Urinary bladder (tissue), 4 donors: ENCODE data around the gene ADCYAP1R1. TPM values are rescaled to one million over a fixed set of nuclear protein-coding genes. Genes with fewer than 3 reads are reported as not detected.

ENCODE experiments used
- DNase-seq: peaks from one replicate; pipeline ENCODE4 v3.0.0-alpha.2; 2015; ENCODE audit errors: extremely low spot score
- H3K27ac ChIP-seq: one replicate; pipeline ENCODE4 v1.5.1; 2013; ENCODE audit warnings: low read depth, mild to moderate bottlenecking, moderate library complexity
- H3K36me3 ChIP-seq: one replicate; pipeline ENCODE4 v1.6.1; 2013; ENCODE audit warnings: mild to moderate bottlenecking, moderate library complexity; ENCODE audit not compliant: insufficient read depth
- H3K4me1 ChIP-seq: one replicate; pipeline ENCODE4 v1.6.1; 2013; ENCODE audit warnings: mild to moderate bottlenecking, moderate library complexity; ENCODE audit not compliant: insufficient read depth
- H3K4me3 ChIP-seq: one replicate; pipeline ENCODE4 v1.5.1; 2013; ENCODE audit warnings: low read depth, low read length
- WGBS: extraction: QIAGEN DNeasy Blood & Tissue Kit; methylation state at CpG from one replicate; pipeline ENCODE4 v1.1.7; 2013; 5-methylcytosine and 5-hydroxymethylcytosine counted together
- polyA plus RNA-seq: library from polyadenylated mRNA; stranded (reverse); fragments of 200-250 nt; gene quantifications from one replicate; pipeline ENCODE4 v1.2.3, GENCODE V29; 2013
- total RNA-seq: library from RNA; depleted of rRNA; stranded (reverse); fragments of >200 nt; gene quantifications from one replicate; pipeline ENCODE4 v1.2.3, GENCODE V29; 2014
- donor health status: healthy with polysubstance abuse.
- donor health status: healthy.

Gene ADCYAP1R1
- total and polyA plus RNA-seq, 2 donors, result 4.5 to 4.9 TPM

GRCh38 chr7:31104361-31105255 is 52.5 kb downstream of the ADCYAP1R1 start:
- no peak overlapping the region for H3K4me3 ChIP-seq
- no peak overlapping the region for H3K27ac ChIP-seq
- no peaks in the 10 kb centered on the region for H3K4me1 ChIP-seq
- 78% methylated on average over 8 of the region's 8 CpGs for WGBS
- H3K36me3 ChIP-seq, result no peaks in the 10 kb centered on the region
- DNase-seq, result no peak

GRCh38 chr7:31105256-31105950 is 53.3 kb downstream of the ADCYAP1R1 start:
- WGBS, result 86% methylated on average over 7 of the region's 7 CpGs
- Histone ChIP-seq H3K4me1 (no peaks in the 10 kb centered on the region), H3K36me3 (no peaks in the 10 kb centered on the region), H3K4me3 (no peak overlapping the region), H3K27ac (no peak overlapping the region)
- no peak for DNase-seq

GRCh38 chr7:31106303-31107105 is 54.4 kb downstream of the ADCYAP1R1 start:
- H3K27ac ChIP-seq, result no peak overlapping the region
- H3K4me3 ChIP-seq, result no peak overlapping the region
- H3K4me1 ChIP-seq, result no peaks in the 10 kb centered on the region
- no peak for DNase-seq
- WGBS, result 88% methylated on average over 13 of the region's 13 CpGs
- H3K36me3 ChIP-seq, result no peaks in the 10 kb centered on the region

- Histone ChIP-seq H3K27ac (no peak overlapping the region), H3K4me3 (no peak overlapping the region), H3K36me3 (no peaks in the 10 kb centered on the region), H3K4me1 (no peaks in the 10 kb centered on the region)
- no peak for DNase-seq
- WGBS, result 87% methylated on average over 15 of the region's 15 CpGs
Measured at GRCh38 chr7:31107106-31108090, 55.3 kb downstream of the ADCYAP1R1 start.

GRCh38 chr7:31108097-31108657 is 56.1 kb downstream of the ADCYAP1R1 start:
- 72% methylated on average over 1 of the region's 1 CpG for WGBS
- Histone ChIP-seq H3K4me1 (no peaks in the 10 kb centered on the region), H3K36me3 (no peaks in the 10 kb centered on the region), H3K4me3 (no peak overlapping the region), H3K27ac (no peak overlapping the region)
- no peak for DNase-seq

- no peak overlapping the region for H3K27ac ChIP-seq
- no peaks in the 10 kb centered on the region for H3K4me1 ChIP-seq
- WGBS, result 86% methylated on average over 3 of the region's 3 CpGs
- H3K36me3 ChIP-seq, result no peaks in the 10 kb centered on the region
- no peak for DNase-seq
- H3K4me3 ChIP-seq, result no peak overlapping the region
Measured at GRCh38 chr7:31109751-31110150, 57.6 kb downstream of the ADCYAP1R1 start.

GRCh38 chr7:31110331-31111108 is 58.4 kb downstream of the ADCYAP1R1 start:
- no peak for DNase-seq
- H3K36me3 ChIP-seq, result no peaks in the 10 kb centered on the region
- no peak overlapping the region for H3K27ac ChIP-seq
- WGBS, result 89% methylated on average over 7 of the region's 7 CpGs
- H3K4me1 ChIP-seq, result no peaks in the 10 kb centered on the region
- no peak overlapping the region for H3K4me3 ChIP-seq

GRCh38 chr7:31111109-31111451 is 59.0 kb downstream of the ADCYAP1R1 start:
- Histone ChIP-seq H3K36me3 (no peaks in the 10 kb centered on the region), H3K27ac (no peak overlapping the region), H3K4me1 (no peaks in the 10 kb centered on the region), H3K4me3 (no peak overlapping the region)
- DNase-seq, result no peak

- Histone ChIP-seq H3K36me3 (no peaks in the 10 kb centered on the region), H3K4me3 (no peak overlapping the region), H3K4me1 (no peaks in the 10 kb centered on the region), H3K27ac (no peak overlapping the region)
- no peak for DNase-seq
- WGBS, result 29% methylated on average over 1 of the region's 1 CpG
Measured at GRCh38 chr7:31113660-31114059, 61.6 kb downstream of the ADCYAP1R1 start.

GRCh38 chr7:31114593-31115343 is 62.7 kb downstream of the ADCYAP1R1 start:
- DNase-seq, result no peak
- H3K4me3 ChIP-seq, result no peak overlapping the region
- WGBS, result 88% methylated on average over 1 of the region's 1 CpG

GRCh38 chr7:31116615-31117014 is 64.5 kb downstream of the ADCYAP1R1 start:
- H3K4me1 ChIP-seq, result no peaks in the 10 kb centered on the region
- WGBS, result 53% methylated on average over 3 of the region's 3 CpGs
- no peak overlapping the region for H3K4me3 ChIP-seq
- H3K27ac ChIP-seq, result no peak overlapping the region
- no peak for DNase-seq
- no peaks in the 10 kb centered on the region for H3K36me3 ChIP-seq

More at GRCh38 chr7:31114593-31115343, 62.7 kb downstream of the ADCYAP1R1 start:
- no peaks in the 10 kb centered on the region for H3K4me1 ChIP-seq
- H3K27ac ChIP-seq, result no peak overlapping the region
- H3K36me3 ChIP-seq, result no peaks in the 10 kb centered on the region
